H1 (cell line): ENCODE results near the gene KRT9. TPM values are rescaled to one million over a fixed set of nuclear protein-coding genes. Genes with fewer than 3 reads are reported as not detected.

ENCODE experiments used
- CBX5 ChIP-seq: fragments of 300-800, 300-1000 bp; sonication (generic); IDR thresholded peaks from 2 replicates; pipeline ENCODE4 v1.7.1; 2016; ENCODE audit warnings: antibody characterized with exemption, low read length, low read depth
- GTF2F1 ChIP-seq: IDR thresholded peaks from 2 replicates; pipeline ENCODE4 v1.6.1; 2012; ENCODE audit warnings: low read depth, low read length, improper control_type of control experiment, borderline replicate concordance
- polyA plus RNA-seq, 7 experiments: library from polyadenylated mRNA; depleted of rRNA in 3 of 7; stranded (reverse) in 5 of 7; unstranded in 2 of 7; fragments of >200 nt in 5 of 7; fragments of 200-250 nt in 2 of 7; gene quantifications; 1 replicate in 5 of 7; 2 replicates in 1 of 7; 4 replicates in 1 of 7; pipeline versions ENCODE4 v1.2.1 to v1.2.3, GENCODE V29; 2011 to 2013; ENCODE audit warnings: missing spikeins in 2 of 7, mixed read lengths in 2 of 7
- total RNA-seq: library from RNA; stranded (reverse); fragmentation: NEBNext Ultra II Directional; extraction: Animal tissue kit (Norgen Biotek cat#: 25700); gene quantifications from 2 replicates; pipeline ENCODE4 v1.2.1, GENCODE V29; 2021

Gene KRT9
- total and polyA plus RNA-seq, 2 of the 8 experiments (the other 6 are each of a cell fraction or from before 2014, with no cell fraction given), result not detected

GRCh38 chr17:41548844-41549595 is 22.8 kb downstream of the KRT9 start (continued):
- TF ChIP-seq GTF2F1 (no peak), CBX5 (no peak)
